ENCODE results near the gene IGSF3.

DNA sequence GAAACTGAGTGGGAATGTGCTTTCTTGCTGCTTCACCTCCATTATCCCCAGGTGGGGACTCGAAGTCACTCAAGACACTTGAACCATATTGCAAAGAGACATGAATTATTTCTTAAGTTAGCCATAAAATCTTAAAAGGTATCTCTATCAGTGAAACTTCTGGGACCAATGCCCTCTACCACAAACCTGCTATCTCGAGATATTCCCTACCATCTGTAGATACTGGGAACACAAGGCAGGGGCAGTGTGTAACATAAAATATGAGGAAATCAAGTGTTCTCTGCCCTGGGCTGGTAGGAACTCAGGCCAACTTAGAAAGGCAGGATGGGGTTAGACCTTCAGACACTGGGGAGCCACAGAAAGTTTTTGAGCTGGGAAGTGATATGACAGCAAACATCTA, 95.4 kb downstream of the IGSF3 start:
- TF ChIP-seq CTCF (IDR thresholded peaks at IDR 0.05) (no peak), POLR2A (IDR thresholded peaks at IDR 0.05) (no peak)

Data from Peyer's patch (tissue), 4 donors.